HCT116 (cell line): ENCODE data around the gene PCDHGB5. TPM values are rescaled to one million over a fixed set of nuclear protein-coding genes. Genes with fewer than 3 reads are reported as not detected.

Source experiments
- ATAC-seq: fragments of 200-7000 bp; cut with Tn5 transposase; 2 replicates; pipeline ENCODE4 v1.9.1; 2020; ENCODE audit warnings: mild to moderate bottlenecking, moderate library complexity
- BruUV-seq: library from RNA; stranded (reverse); fragments of 400-500 nt; replicated peaks from 2 replicates; lab custom pipeline; 2021; lab: Mats Ljungman, UMichigan
- CTCF ChIA-PET: fragments of 300-600 bp; sonication (Branson Sonifier 250); formaldehyde crosslinking; loops from one replicate; lab custom pipeline; 2021; ENCODE audit warnings: antibody characterized with exemption; lab: Charles Lee
- POLR2A ChIA-PET: fragments of 300-600, 350-600 bp; sonication (Branson Sonifier 250); formaldehyde crosslinking; loops from one replicate; lab custom pipeline; 2021; ENCODE audit warnings: antibody characterized with exemption; lab: Charles Lee
- RAD21 ChIA-PET, 2 experiments: fragments of 300-600 bp; sonication (Branson Sonifier 250); formaldehyde crosslinking; loops; one replicate each; lab custom pipeline; 2023; ENCODE audit warnings: low total read pairs in 2 of 2; ENCODE audit not compliant: uncharacterized antibody in 2 of 2, unreplicated experiment in 2 of 2, low non-redundant PET in 1 of 2; lab: Charles Lee
- DNase-seq: peaks from one replicate; pipeline ENCODE4 v3.0.0-alpha.2; 2010; ENCODE audit warnings: low read depth, low spot score
- H2AFZ ChIP-seq: fragments of 200-600 bp; shearing (Covaris generic), sonication (generic); 2 replicates; pipeline ENCODE4 v1.6.1; 2017; ENCODE audit warnings: low read depth, mixed run types, mixed read lengths, antibody characterized with exemption, low read length; ENCODE audit not compliant: poor library complexity, severe bottlenecking
- H3K27ac ChIP-seq: 2 replicates; pipeline ENCODE4 v1.5.1; 2012; ENCODE audit warnings: low read depth, low read length
- H3K27me3 ChIP-seq: fragments of 200-600 bp; sonication (generic); 2 replicates; pipeline ENCODE4 v1.6.1; 2016; ENCODE audit warnings: mixed run types, low read length, mixed read lengths; ENCODE audit not compliant: insufficient read depth
- H3K36me3 ChIP-seq, 2 experiments: fragments of 200-500 bp in 1 of 2; fragments of 200-600 bp in 1 of 2; sonication (Bioruptor generic) in 1 of 2; sonication (generic) in 1 of 2; 2 replicates each; pipeline versions ENCODE4 v1.5.1 to v1.6.1; 2014 to 2016; ENCODE audit warnings: low read length in 2 of 2, inconsistent platforms in 1 of 2, mixed read lengths in 1 of 2, mixed run types in 1 of 2; ENCODE audit not compliant: insufficient read depth in 2 of 2, control insufficient read depth in 1 of 2
- H3K4me1 ChIP-seq, 2 experiments: fragments of 200-600 bp in 1 of 2; sonication (generic) in 1 of 2; 2 replicates each; pipeline versions ENCODE4 v1.5.1 to v1.6.1; 2012 to 2017; ENCODE audit warnings: low read length in 2 of 2, inconsistent platforms in 1 of 2, mild to moderate bottlenecking in 1 of 2, mixed read lengths in 1 of 2, mixed run types in 1 of 2, moderate library complexity in 1 of 2; ENCODE audit not compliant: insufficient read depth in 2 of 2, control insufficient read depth in 1 of 2
- H3K4me2 ChIP-seq: fragments of 200-600 bp; sonication (generic); 2 replicates; pipeline ENCODE4 v1.6.1; 2017; ENCODE audit warnings: mixed run types, low read length, mixed read lengths
- H3K4me3 ChIP-seq, 2 experiments: fragments of 200-600 bp in 1 of 2; sonication (generic) in 1 of 2; replicated peaks in 1 of 2; 2 replicates each; pipeline ENCODE4 v1.5.1; 2011 to 2016; ENCODE audit warnings: low read length in 2 of 2, control low read depth in 1 of 2, low read depth in 1 of 2, mild to moderate bottlenecking in 1 of 2, mixed read lengths in 1 of 2, mixed run types in 1 of 2
- H3K79me2 ChIP-seq: fragments of 200-600 bp; sonication (generic); 2 replicates; pipeline ENCODE4 v1.6.1; 2017; ENCODE audit warnings: mild to moderate bottlenecking, mixed run types, low read length, moderate library complexity, mixed read lengths; ENCODE audit not compliant: insufficient read depth
- H3K9ac ChIP-seq: fragments of 200-600 bp; sonication (generic); 2 replicates; pipeline ENCODE4 v1.6.1; 2016; ENCODE audit warnings: low read length, mixed read lengths
- H3K9me2 ChIP-seq: fragments of 200-600 bp; sonication (generic), shearing (Covaris generic); 2 replicates; pipeline ENCODE4 v1.6.1; 2017; ENCODE audit warnings: mixed run types, mild to moderate bottlenecking, moderate library complexity; ENCODE audit not compliant: insufficient read depth
- H3K9me3 ChIP-seq, 2 experiments: fragments of 200-500 bp in 1 of 2; fragments of 200-600 bp in 1 of 2; sonication (Bioruptor generic) in 1 of 2; sonication (generic) in 1 of 2; 2 replicates each; pipeline ENCODE4 v1.6.1; 2014 to 2017; ENCODE audit warnings: low read length in 2 of 2, mixed read lengths in 2 of 2, inconsistent platforms in 1 of 2, low read depth in 1 of 2, mild to moderate bottlenecking in 1 of 2, mixed run types in 1 of 2, moderate library complexity in 1 of 2; ENCODE audit not compliant: control insufficient read depth in 1 of 2, insufficient read depth in 1 of 2
- H4K20me1 ChIP-seq: fragments of 200-600 bp; sonication (generic), shearing (Covaris generic); 2 replicates; pipeline ENCODE4 v1.6.1; 2017; ENCODE audit warnings: mixed run types, mild to moderate bottlenecking, moderate library complexity; ENCODE audit not compliant: insufficient read depth
- RAD21 ChIP-seq: IDR thresholded peaks from 2 replicates; pipeline ENCODE4 v1.6.1; 2012; ENCODE audit warnings: low read depth, mild to moderate bottlenecking
- YY1 ChIP-seq: IDR thresholded peaks from 2 replicates; pipeline ENCODE4 v1.6.1; 2011; ENCODE audit warnings: low read length, low read depth, moderate library complexity, mild to moderate bottlenecking; ENCODE audit not compliant: insufficient replicate concordance; ENCODE audit errors: extremely low read depth
- ZFX ChIP-seq: fragments of 450-650 bp; IDR thresholded peaks from 2 replicates; pipeline ENCODE4 v1.6.1; 2017
- intact Hi-C: fragments of 100-400 bp; cut with micrococcal nuclease; formaldehyde crosslinking; loops from 2 replicates; pipeline ENCODE4 v1.10.0; 2022
- total RNA-seq: library from RNA; stranded (reverse); gene quantifications from one replicate; pipeline ENCODE4 v1.2.1, GENCODE V29; 2021; ENCODE audit not compliant: unreplicated experiment
- TF ChIP-seq, protein P1 (sequence below): IDR thresholded peaks from 2 replicates; pipeline ENCODE4 v1.6.1; 2012
- TF ChIP-seq, protein P2 (sequence below), 3 experiments: fragments of 200-600 bp in 1 of 3; sonication (generic) in 1 of 3; IDR thresholded peaks in 2 of 3; conservative IDR thresholded peaks in 1 of 3; 2 replicates each; pipeline ENCODE4 v1.5.1; 2012 to 2017; ENCODE audit warnings: low read depth in 2 of 3, low read length in 2 of 3, antibody characterized with exemption in 1 of 3, borderline replicate concordance in 1 of 3, control low read depth in 1 of 3, mild to moderate bottlenecking in 1 of 3, mixed read lengths in 1 of 3, mixed run types in 1 of 3, moderate library complexity in 1 of 3; ENCODE audit not compliant: insufficient read depth in 1 of 3

PCDHGB5 gene
- total RNA-seq, 1 experiment from 2014 or later = 0.15 TPM

DNA sequence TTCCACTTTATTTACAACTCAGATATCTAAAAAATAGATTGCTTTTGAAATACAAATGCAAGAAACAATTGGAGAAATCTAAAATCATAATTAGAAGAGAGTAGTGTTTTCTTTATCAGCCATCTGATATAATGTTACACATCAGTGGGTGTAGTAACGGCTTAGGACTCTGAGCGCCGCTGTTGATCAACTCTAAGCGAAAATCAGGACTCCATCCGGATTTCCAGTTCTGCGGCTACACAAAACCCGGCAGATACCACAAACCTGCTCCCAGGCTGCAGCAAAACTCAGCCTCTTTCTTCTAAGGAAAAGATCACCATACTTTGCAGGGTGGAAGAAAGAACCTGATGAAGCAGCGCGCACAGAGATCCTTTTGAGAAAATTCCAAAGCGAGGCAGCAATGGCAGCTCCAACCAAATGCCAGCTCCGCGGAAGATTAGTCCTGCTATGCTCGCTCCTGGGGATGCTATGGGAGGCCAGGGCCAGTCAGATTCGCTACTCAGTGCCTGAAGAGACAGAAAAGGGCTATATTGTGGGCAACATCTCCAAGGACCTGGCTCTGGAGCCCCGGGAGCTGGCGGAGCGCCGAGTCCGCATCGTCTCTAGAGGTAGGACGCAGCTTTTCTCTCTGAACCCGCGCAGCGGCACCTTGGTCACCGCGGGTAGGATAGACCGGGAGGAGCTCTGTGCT lies 5.0 kb downstream of the PCDHGB5 start, which contains the start of gene PCDHGA9:
PCDHGA9 (plus strand) TSS at position 226 of the 691 bp plus-strand sequence; CDS start at position 401, 175 bp downstream.
- CTCF ChIA-PET = interaction anchor here (0.7 kb wide), 1 partner anchor 83 kb away, joined by 3 read pairs; the partner anchor contains the start of gene TAF7
- H3K4me2 ChIP-seq = no peak within 1 kb of the TSS; the same call in 1 of the 2 replicates
- DNase-seq = peak; percentile 7
- no peaks in the 10 kb centered on the region for H3K9me2 ChIP-seq
- no peak within 1 kb of the TSS for H3K9ac ChIP-seq
- TF ChIP-seq, protein P1, sequence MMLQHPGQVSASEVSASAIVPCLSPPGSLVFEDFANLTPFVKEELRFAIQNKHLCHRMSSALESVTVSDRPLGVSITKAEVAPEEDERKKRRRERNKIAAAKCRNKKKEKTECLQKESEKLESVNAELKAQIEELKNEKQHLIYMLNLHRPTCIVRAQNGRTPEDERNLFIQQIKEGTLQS = no peak
- TF ChIP-seq, protein P2, sequence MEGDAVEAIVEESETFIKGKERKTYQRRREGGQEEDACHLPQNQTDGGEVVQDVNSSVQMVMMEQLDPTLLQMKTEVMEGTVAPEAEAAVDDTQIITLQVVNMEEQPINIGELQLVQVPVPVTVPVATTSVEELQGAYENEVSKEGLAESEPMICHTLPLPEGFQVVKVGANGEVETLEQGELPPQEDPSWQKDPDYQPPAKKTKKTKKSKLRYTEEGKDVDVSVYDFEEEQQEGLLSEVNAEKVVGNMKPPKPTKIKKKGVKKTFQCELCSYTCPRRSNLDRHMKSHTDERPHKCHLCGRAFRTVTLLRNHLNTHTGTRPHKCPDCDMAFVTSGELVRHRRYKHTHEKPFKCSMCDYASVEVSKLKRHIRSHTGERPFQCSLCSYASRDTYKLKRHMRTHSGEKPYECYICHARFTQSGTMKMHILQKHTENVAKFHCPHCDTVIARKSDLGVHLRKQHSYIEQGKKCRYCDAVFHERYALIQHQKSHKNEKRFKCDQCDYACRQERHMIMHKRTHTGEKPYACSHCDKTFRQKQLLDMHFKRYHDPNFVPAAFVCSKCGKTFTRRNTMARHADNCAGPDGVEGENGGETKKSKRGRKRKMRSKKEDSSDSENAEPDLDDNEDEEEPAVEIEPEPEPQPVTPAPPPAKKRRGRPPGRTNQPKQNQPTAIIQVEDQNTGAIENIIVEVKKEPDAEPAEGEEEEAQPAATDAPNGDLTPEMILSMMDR (IDR thresholded peaks at IDR 0.05 in 2 of 3, conservative IDR thresholded peaks at IDR 0.05 in 1 of 3; ENCODE audit: borderline replicate concordance in 1 of 3, insufficient read depth in 1 of 3, low read depth in 2 of 3, low read length in 2 of 3) = peak; percentile 47 to 62 (median 57); a peak in 5 of 6 replicates
- peak; percentile 71 for TF ChIP-seq RAD21
- no peaks in the 10 kb centered on the region for H3K4me1 ChIP-seq
- RAD21 ChIA-PET = no interaction called here
- no TSS peak for BruUV-seq
- no peak within 1 kb of the TSS for H3K4me3 ChIP-seq
- intact Hi-C loops = no loop called here
- no peak within 1 kb of the TSS for H3K27ac ChIP-seq
- H3K36me3 ChIP-seq = no peaks in the 10 kb centered on the region
- H2AFZ ChIP-seq = no peak within 1 kb of the TSS
- H3K79me2 ChIP-seq = no peaks in the 10 kb centered on the region
- H3K9me3 ChIP-seq = no peaks in the 10 kb centered on the region; a peak in 1 of 4 replicates
- ATAC-seq = peak; percentile 63; the same call in 1 of the 2 replicates
- POLR2A ChIA-PET = no interaction called here
- no peaks in the 10 kb centered on the region for H4K20me1 ChIP-seq
- no peaks in the 10 kb centered on the region for H3K27me3 ChIP-seq

DNA sequence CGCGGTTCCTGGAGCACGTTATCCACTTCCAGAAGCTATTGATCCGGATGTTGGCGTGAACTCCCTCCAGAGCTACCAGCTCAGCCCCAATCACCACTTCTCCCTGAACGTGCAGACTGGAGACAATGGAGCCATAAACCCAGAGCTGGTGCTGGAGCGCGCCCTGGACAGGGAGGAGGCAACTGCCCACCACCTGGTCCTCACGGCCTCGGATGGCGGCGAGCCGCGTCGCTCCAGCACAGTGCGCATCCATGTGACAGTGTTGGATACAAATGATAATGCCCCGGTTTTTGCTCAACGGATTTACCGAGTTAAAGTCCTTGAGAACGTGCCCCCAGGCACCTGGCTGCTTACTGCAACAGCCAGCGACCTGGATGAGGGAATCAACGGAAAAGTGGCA lies 5.6 kb downstream of the PCDHGB5 start:
- intact Hi-C loops = no loop called here
- H3K79me2 ChIP-seq = no peaks in the 10 kb centered on the region

More for the DNA sequence above, 5.6 kb downstream of the PCDHGB5 start:
- Histone ChIP-seq H3K4me2 (no peak overlapping the region), H3K36me3 (no peaks in the 10 kb centered on the region)
- TF ChIP-seq ZFX (no peak), YY1 (no peak)
- TF ChIP-seq, all 23 proteins: peak for 0
- H2AFZ ChIP-seq = no peak overlapping the region
- RAD21 ChIA-PET = no interaction called here
- H3K4me1 ChIP-seq = no peaks in the 10 kb centered on the region
- POLR2A ChIA-PET = no interaction called here
- no peak overlapping the region for H3K27ac ChIP-seq
- ATAC-seq (no peak), DNase-seq (no peak)
- H3K9me3 ChIP-seq = no peaks in the 10 kb centered on the region; a peak in 1 of 4 replicates
- no peaks in the 10 kb centered on the region for H3K27me3 ChIP-seq
- no peak overlapping the region for H3K9ac ChIP-seq
- no TSS peak for BruUV-seq
- CTCF ChIA-PET = interaction anchor here (0.7 kb wide), 1 partner anchor 83 kb away, joined by 3 read pairs; the partner anchor contains the start of gene TAF7
- no peak overlapping the region for H3K4me3 ChIP-seq
- no peaks in the 10 kb centered on the region for H4K20me1 ChIP-seq
- no peaks in the 10 kb centered on the region for H3K9me2 ChIP-seq
